HEK293 (cell line): ENCODE data around the gene HSPB6.
A peak's percentile ranks its signal among the peaks of the same experiment; 100 is the strongest.

Experiments used
- EGR2 ChIP-seq: fragments of 450-650 bp; formaldehyde crosslinking; IDR thresholded peaks from 2 replicates; pipeline ENCODE4 v1.5.1; 2016; ENCODE audit warnings: low read depth, missing biosample characterization, missing genetic modification characterization
- KLF7 ChIP-seq: fragments of 450-650 bp; formaldehyde crosslinking; IDR thresholded peaks from 2 replicates; pipeline ENCODE4 v1.5.1; 2016; ENCODE audit warnings: missing biosample characterization, missing genetic modification characterization, borderline replicate concordance
- MEIS1 ChIP-seq: sonication (generic); formaldehyde crosslinking; IDR thresholded peaks from 2 replicates; pipeline ENCODE4 v1.8.1; 2022; ENCODE audit warnings: missing genetic modification reagents, mild to moderate bottlenecking, borderline replicate concordance
- ZBTB7A ChIP-seq: fragments of 450-650 bp; formaldehyde crosslinking; IDR thresholded peaks from 2 replicates; pipeline ENCODE4 v1.5.1; 2016; ENCODE audit warnings: low read depth, missing biosample characterization, missing genetic modification characterization
- ZFP37 ChIP-seq: fragments of 450-650 bp; formaldehyde crosslinking; IDR thresholded peaks from 2 replicates; pipeline ENCODE4 v1.5.1; 2016; ENCODE audit warnings: missing biosample characterization, missing genetic modification characterization
- ZIC2 ChIP-seq: fragments of 450-650 bp; formaldehyde crosslinking; IDR thresholded peaks from 2 replicates; pipeline ENCODE4 v1.5.1; 2016; ENCODE audit warnings: missing biosample characterization, missing genetic modification characterization
- ZNF138 ChIP-seq: fragments of 450-650 bp; formaldehyde crosslinking; IDR thresholded peaks from 2 replicates; pipeline ENCODE4 v1.5.1; 2016; ENCODE audit warnings: missing biosample characterization, missing genetic modification characterization, borderline replicate concordance
- ZNF19 ChIP-seq: fragments of 450-650 bp; formaldehyde crosslinking; IDR thresholded peaks from 2 replicates; pipeline ENCODE4; 2016; ENCODE audit warnings: missing biosample characterization, missing genetic modification characterization, low read depth
- ZNF211 ChIP-seq: fragments of 450-650 bp; formaldehyde crosslinking; IDR thresholded peaks from 2 replicates; pipeline ENCODE4 v1.5.1; 2016; ENCODE audit warnings: low read depth, missing biosample characterization, missing genetic modification characterization
- ZNF223 ChIP-seq: fragments of 450-650 bp; formaldehyde crosslinking; IDR thresholded peaks from 2 replicates; pipeline ENCODE4 v1.5.1; 2016; ENCODE audit warnings: missing biosample characterization, missing genetic modification characterization
- ZNF394 ChIP-seq: fragments of 450-650 bp; formaldehyde crosslinking; IDR thresholded peaks from 2 replicates; pipeline ENCODE4 v1.5.1; 2016; ENCODE audit warnings: missing biosample characterization, missing genetic modification characterization, mild to moderate bottlenecking, moderate library complexity, borderline replicate concordance
- ZNF473 ChIP-seq: fragments of 450-650 bp; formaldehyde crosslinking; IDR thresholded peaks from 2 replicates; pipeline ENCODE4 v1.5.1; 2017; ENCODE audit warnings: missing biosample characterization, missing genetic modification characterization
- ZNF549 ChIP-seq: fragments of 450-650 bp; IDR thresholded peaks from 2 replicates; pipeline ENCODE4 v1.5.1; 2018; ENCODE audit warnings: missing biosample characterization, missing genetic modification characterization, mild to moderate bottlenecking, inconsistent platforms, moderate library complexity
- ZNF623 ChIP-seq: fragments of 450-650 bp; formaldehyde crosslinking; IDR thresholded peaks from 2 replicates; pipeline ENCODE4 v1.5.1; 2016; ENCODE audit warnings: missing biosample characterization, missing genetic modification characterization
- ZNF670 ChIP-seq: fragments of 450-650 bp; formaldehyde crosslinking; IDR thresholded peaks from 2 replicates; pipeline ENCODE4 v1.5.1; 2016; ENCODE audit warnings: missing biosample characterization, missing genetic modification characterization, low read depth
- ZNF701 ChIP-seq: fragments of 450-650 bp; formaldehyde crosslinking; IDR thresholded peaks from 2 replicates; pipeline ENCODE4 v1.5.1; 2016; ENCODE audit warnings: missing biosample characterization, missing genetic modification characterization
- ZNF76 ChIP-seq: fragments of 450-650 bp; formaldehyde crosslinking; IDR thresholded peaks from 2 replicates; pipeline ENCODE4; 2016; ENCODE audit warnings: low read depth, missing biosample characterization, missing genetic modification characterization, borderline replicate concordance
- ZNF791 ChIP-seq: fragments of 450-650 bp; formaldehyde crosslinking; IDR thresholded peaks from 2 replicates; pipeline ENCODE4 v1.5.1; 2016; ENCODE audit warnings: missing biosample characterization, missing genetic modification characterization
- ZNF830 ChIP-seq: fragments of 450-650 bp; IDR thresholded peaks from 2 replicates; pipeline ENCODE4 v1.5.0; 2018; ENCODE audit warnings: missing biosample characterization, missing genetic modification characterization, low read depth, mild to moderate bottlenecking, moderate library complexity
- TF ChIP-seq, protein P1 (sequence below): fragments of 450-650 bp; formaldehyde crosslinking; IDR thresholded peaks from 2 replicates; pipeline ENCODE4 v1.5.1; 2016; ENCODE audit warnings: missing biosample characterization, missing genetic modification characterization, low read depth
- TF ChIP-seq, protein P2 (sequence below): fragments of 450-650 bp; formaldehyde crosslinking; IDR thresholded peaks from 2 replicates; pipeline ENCODE4 v1.5.1; 2016; ENCODE audit warnings: missing biosample characterization, missing genetic modification characterization
- TF ChIP-seq, protein P3 (sequence below): fragments of 450-650 bp; formaldehyde crosslinking; IDR thresholded peaks from 2 replicates; pipeline ENCODE4 v1.5.1; 2017; ENCODE audit warnings: missing biosample characterization, mild to moderate bottlenecking, missing genetic modification characterization, moderate library complexity
- TF ChIP-seq, protein P4 (sequence below): fragments of 450-650 bp; formaldehyde crosslinking; IDR thresholded peaks from 2 replicates; pipeline ENCODE4 v1.5.1; 2017; ENCODE audit warnings: missing biosample characterization, missing genetic modification characterization
- TF ChIP-seq, protein P5 (sequence below): fragments of 450-650 bp; formaldehyde crosslinking; IDR thresholded peaks from 2 replicates; pipeline ENCODE4 v1.5.1; 2017; ENCODE audit warnings: missing biosample characterization, missing genetic modification characterization
- TF ChIP-seq, protein P6 (sequence below): fragments of 450-650 bp; IDR thresholded peaks from 2 replicates; pipeline ENCODE4 v1.5.1; 2018; ENCODE audit warnings: missing biosample characterization, missing genetic modification characterization
- TF ChIP-seq, protein P7 (sequence below): fragments of 450-650 bp; formaldehyde crosslinking; IDR thresholded peaks from 2 replicates; pipeline ENCODE4 v1.5.1; 2016; ENCODE audit warnings: missing biosample characterization, missing genetic modification characterization

Gene HSPB6

DNA sequence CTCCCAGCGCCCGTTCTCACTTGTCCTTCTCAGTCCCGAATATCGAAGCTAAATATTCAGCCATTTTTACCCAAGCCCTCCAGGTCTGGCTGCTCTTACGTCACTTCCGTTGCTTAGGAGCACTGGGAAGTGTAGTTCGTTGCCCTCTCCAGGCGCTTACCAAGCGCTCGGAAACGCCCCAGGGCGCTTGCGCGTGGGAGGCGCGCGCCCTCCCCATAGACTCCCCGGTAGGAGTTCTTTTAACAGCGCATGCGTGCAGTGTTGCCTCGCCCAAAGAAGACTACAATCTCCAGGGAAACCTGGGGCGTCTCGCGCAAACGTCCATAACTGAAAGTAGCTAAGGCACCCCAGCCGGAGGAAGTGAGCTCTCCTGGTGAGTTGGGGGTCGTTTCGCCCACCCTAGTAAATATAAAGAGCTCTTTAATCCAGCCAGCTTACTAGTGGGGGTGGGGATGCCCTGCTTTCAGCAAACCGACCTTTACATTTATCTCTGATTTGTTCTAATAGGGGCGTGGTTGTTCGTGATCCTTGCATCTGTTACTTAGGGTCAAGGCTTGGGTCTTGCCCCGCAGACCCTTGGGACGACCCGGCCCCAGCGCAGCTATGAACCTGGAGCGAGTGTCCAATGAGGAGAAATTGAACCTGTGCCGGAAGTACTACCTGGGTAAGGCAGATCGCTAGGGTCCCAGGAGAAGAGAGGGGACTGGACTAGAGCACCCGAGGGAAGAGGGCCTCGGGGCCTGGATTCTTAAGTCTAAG lies 11.3 kb downstream of the HSPB6 start, which contains the start of the genes PSENEN and U2AF1L4 (continued):
- TF ChIP-seq ZNF549 (tag by site-specific recombination) (no peak), MEIS1 (CRISPR knock-in tag) (no peak), ZIC2 (peak; percentile 78), ZNF473 (no peak), ZNF223 (tag by site-specific recombination) (no peak), ZNF623 (tag by site-specific recombination) (no peak), ZBTB7A (tag by site-specific recombination) (peak; percentile 46; the same call in 1 of the 2 replicates), ZNF701 (tag by site-specific recombination) (no peak), ZFP37 (no peak), ZNF76 (peak; percentile 98), KLF7 (tag by site-specific recombination) (peak; percentile 28; the same call in 1 of the 2 replicates), ZNF211 (no peak), ZNF670 (no peak), ZNF830 (tag by site-specific recombination) (no peak), ZNF394 (tag by site-specific recombination) (no peak), ZNF138 (tag by site-specific recombination) (no peak), ZNF791 (tag by site-specific recombination) (no peak), ZNF19 (no peak), EGR2 (tag by site-specific recombination) (peak; percentile 79)
- TF ChIP-seq, protein P1, sequence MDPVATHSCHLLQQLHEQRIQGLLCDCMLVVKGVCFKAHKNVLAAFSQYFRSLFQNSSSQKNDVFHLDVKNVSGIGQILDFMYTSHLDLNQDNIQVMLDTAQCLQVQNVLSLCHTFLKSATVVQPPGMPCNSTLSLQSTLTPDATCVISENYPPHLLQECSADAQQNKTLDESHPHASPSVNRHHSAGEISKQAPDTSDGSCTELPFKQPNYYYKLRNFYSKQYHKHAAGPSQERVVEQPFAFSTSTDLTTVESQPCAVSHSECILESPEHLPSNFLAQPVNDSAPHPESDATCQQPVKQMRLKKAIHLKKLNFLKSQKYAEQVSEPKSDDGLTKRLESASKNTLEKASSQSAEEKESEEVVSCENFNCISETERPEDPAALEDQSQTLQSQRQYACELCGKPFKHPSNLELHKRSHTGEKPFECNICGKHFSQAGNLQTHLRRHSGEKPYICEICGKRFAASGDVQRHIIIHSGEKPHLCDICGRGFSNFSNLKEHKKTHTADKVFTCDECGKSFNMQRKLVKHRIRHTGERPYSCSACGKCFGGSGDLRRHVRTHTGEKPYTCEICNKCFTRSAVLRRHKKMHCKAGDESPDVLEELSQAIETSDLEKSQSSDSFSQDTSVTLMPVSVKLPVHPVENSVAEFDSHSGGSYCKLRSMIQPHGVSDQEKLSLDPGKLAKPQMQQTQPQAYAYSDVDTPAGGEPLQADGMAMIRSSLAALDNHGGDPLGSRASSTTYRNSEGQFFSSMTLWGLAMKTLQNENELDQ (tag by site-specific recombination): no peak
- TF ChIP-seq, protein P2, sequence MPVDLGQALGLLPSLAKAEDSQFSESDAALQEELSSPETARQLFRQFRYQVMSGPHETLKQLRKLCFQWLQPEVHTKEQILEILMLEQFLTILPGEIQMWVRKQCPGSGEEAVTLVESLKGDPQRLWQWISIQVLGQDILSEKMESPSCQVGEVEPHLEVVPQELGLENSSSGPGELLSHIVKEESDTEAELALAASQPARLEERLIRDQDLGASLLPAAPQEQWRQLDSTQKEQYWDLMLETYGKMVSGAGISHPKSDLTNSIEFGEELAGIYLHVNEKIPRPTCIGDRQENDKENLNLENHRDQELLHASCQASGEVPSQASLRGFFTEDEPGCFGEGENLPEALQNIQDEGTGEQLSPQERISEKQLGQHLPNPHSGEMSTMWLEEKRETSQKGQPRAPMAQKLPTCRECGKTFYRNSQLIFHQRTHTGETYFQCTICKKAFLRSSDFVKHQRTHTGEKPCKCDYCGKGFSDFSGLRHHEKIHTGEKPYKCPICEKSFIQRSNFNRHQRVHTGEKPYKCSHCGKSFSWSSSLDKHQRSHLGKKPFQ (tag by site-specific recombination): no peak; the same call in 1 of the 2 replicates
- TF ChIP-seq, protein P3, sequence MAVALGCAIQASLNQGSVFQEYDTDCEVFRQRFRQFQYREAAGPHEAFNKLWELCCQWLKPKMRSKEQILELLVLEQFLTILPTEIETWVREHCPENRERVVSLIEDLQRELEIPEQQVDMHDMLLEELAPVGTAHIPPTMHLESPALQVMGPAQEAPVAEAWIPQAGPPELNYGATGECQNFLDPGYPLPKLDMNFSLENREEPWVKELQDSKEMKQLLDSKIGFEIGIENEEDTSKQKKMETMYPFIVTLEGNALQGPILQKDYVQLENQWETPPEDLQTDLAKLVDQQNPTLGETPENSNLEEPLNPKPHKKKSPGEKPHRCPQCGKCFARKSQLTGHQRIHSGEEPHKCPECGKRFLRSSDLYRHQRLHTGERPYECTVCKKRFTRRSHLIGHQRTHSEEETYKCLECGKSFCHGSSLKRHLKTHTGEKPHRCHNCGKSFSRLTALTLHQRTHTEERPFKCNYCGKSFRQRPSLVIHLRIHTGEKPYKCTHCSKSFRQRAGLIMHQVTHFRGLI: no peak
- TF ChIP-seq, protein P4, sequence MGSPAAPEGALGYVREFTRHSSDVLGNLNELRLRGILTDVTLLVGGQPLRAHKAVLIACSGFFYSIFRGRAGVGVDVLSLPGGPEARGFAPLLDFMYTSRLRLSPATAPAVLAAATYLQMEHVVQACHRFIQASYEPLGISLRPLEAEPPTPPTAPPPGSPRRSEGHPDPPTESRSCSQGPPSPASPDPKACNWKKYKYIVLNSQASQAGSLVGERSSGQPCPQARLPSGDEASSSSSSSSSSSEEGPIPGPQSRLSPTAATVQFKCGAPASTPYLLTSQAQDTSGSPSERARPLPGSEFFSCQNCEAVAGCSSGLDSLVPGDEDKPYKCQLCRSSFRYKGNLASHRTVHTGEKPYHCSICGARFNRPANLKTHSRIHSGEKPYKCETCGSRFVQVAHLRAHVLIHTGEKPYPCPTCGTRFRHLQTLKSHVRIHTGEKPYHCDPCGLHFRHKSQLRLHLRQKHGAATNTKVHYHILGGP (tag by site-specific recombination): no peak
- TF ChIP-seq, protein P5, sequence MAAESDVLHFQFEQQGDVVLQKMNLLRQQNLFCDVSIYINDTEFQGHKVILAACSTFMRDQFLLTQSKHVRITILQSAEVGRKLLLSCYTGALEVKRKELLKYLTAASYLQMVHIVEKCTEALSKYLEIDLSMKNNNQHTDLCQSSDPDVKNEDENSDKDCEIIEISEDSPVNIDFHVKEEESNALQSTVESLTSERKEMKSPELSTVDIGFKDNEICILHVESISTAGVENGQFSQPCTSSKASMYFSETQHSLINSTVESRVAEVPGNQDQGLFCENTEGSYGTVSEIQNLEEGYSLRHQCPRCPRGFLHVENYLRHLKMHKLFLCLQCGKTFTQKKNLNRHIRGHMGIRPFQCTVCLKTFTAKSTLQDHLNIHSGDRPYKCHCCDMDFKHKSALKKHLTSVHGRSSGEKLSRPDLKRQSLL (tag by site-specific recombination): no peak; the same call in 1 of the 2 replicates
- TF ChIP-seq, protein P6, sequence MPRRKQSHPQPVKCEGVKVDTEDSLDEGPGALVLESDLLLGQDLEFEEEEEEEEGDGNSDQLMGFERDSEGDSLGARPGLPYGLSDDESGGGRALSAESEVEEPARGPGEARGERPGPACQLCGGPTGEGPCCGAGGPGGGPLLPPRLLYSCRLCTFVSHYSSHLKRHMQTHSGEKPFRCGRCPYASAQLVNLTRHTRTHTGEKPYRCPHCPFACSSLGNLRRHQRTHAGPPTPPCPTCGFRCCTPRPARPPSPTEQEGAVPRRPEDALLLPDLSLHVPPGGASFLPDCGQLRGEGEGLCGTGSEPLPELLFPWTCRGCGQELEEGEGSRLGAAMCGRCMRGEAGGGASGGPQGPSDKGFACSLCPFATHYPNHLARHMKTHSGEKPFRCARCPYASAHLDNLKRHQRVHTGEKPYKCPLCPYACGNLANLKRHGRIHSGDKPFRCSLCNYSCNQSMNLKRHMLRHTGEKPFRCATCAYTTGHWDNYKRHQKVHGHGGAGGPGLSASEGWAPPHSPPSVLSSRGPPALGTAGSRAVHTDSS: no peak
- TF ChIP-seq, protein P7, sequence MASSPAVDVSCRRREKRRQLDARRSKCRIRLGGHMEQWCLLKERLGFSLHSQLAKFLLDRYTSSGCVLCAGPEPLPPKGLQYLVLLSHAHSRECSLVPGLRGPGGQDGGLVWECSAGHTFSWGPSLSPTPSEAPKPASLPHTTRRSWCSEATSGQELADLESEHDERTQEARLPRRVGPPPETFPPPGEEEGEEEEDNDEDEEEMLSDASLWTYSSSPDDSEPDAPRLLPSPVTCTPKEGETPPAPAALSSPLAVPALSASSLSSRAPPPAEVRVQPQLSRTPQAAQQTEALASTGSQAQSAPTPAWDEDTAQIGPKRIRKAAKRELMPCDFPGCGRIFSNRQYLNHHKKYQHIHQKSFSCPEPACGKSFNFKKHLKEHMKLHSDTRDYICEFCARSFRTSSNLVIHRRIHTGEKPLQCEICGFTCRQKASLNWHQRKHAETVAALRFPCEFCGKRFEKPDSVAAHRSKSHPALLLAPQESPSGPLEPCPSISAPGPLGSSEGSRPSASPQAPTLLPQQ (tag by site-specific recombination): 0 out of 2 replicates have a peak, but pooled peaks have one; percentile 8
- TF ChIP-seq, all 188 proteins: peak for 32
